ENCODE data around the gene ZNRF3.

- TF ChIP-seq CTCF (conservative IDR thresholded peaks at IDR 0.05 in 1 of 2, IDR thresholded peaks at IDR 0.05 in 1 of 2; ENCODE audit: extremely low read depth in 1 of 2, insufficient read depth in 1 of 2, low read depth in 1 of 2, low read length in 2 of 2) (no peak), EZH2 (IDR thresholded peaks at IDR 0.05; ENCODE audit: borderline replicate concordance, low read length) (no peak)
Measured at GRCh38 chr22:29088809-29089208, 205.4 kb downstream of the ZNRF3 start.
